Smooth muscle cell of the pulmonary artery (primary cell): ENCODE results near the gene TNFSF8. TPM values are rescaled to one million over a fixed set of nuclear protein-coding genes. Genes with fewer than 3 reads are reported as not detected.

Source experiments
- total RNA-seq: library from RNA; depleted of rRNA; stranded (reverse); fragments of >200 nt; gene quantifications from 2 replicates; pipeline ENCODE4 v1.2.3, GENCODE V29; 2014

The TNFSF8 gene, protein sequence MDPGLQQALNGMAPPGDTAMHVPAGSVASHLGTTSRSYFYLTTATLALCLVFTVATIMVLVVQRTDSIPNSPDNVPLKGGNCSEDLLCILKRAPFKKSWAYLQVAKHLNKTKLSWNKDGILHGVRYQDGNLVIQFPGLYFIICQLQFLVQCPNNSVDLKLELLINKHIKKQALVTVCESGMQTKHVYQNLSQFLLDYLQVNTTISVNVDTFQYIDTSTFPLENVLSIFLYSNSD
- total RNA-seq: not detected in 2 replicates

DNA sequence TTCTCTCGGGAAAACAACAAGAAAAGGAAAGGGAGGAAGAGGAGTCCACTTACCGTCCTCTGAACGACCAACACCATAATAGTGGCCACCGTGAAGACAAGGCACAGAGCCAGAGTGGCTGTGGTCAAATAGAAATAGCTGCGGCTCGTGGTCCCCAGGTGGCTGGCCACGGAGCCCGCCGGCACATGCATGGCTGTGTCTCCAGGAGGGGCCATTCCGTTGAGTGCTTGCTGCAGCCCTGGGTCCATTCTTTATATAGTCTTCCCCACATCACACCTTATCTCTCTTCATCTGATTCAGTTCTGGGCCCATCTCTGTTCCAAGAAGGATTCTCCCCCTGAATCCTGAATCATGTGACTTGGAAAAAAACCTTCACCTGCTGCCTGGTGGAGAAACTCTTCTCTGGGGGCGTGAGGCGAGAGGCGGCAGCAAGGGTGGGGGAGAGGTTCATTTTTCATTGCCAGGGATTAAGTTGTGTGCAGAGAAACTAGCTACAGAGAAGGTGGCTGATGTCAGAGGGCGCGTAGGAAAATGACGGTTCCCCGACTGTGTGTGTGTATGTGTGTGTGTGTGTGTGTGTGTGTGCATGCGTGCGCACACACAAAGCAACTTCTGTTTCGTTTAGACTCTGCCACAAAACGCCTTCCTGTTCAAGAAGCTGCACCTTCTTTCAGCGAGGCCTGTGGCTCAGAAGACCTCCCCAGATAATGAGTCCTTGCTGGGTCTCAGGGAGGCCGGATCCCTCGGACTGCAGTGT, at the start of gene TNFSF8:
TSS of gene TNFSF8 (minus strand) at position 536 of the 757 bp plus-strand sequence. CDS start at position 248, 288 bp downstream.

Other genes with a start within 250 kb of the TNFSF8 start
- not detected in 2 replicates for gene TEX48, start 248.4 kb downstream of the TNFSF8 start, total RNA-seq
- 0.03 and 13.4 TPM in 2 replicates for gene TNFSF15, start 124.6 kb downstream of the TNFSF8 start, total RNA-seq
- gene TNC, start 187.6 kb upstream of the TNFSF8 start, total RNA-seq: 364 and 368 TPM in 2 replicates